Lower lobe of right lung (tissue), 2 donors: ENCODE data around the gene WDR72. TPM values are rescaled to one million over a fixed set of nuclear protein-coding genes. Genes with fewer than 3 reads are reported as not detected.

ENCODE experiments used
- ATAC-seq, 2 donors: fragments of 200-7000 bp; cut with Tn5 transposase; one replicate each; pipeline ENCODE4 v1.9.1; 2020 to 2022; ENCODE audit warnings: mild to moderate bottlenecking in 2 of 2, moderate library complexity in 2 of 2
- DNase-seq: peaks from one replicate; pipeline ENCODE4 v3.0.0-alpha.2; 2020
- H3K27ac ChIP-seq: fragments of 200-600 bp; one replicate; pipeline ENCODE4 v1.8.0; 2022
- H3K27me3 ChIP-seq: fragments of 200-600 bp; one replicate; pipeline ENCODE4 v1.8.0; 2022; ENCODE audit warnings: low read depth
- H3K36me3 ChIP-seq: fragments of 200-600 bp; one replicate; pipeline ENCODE4 v1.8.0; 2022; ENCODE audit warnings: mild to moderate bottlenecking
- H3K4me1 ChIP-seq: fragments of 200-600 bp; one replicate; pipeline ENCODE4 v1.8.0; 2022
- H3K4me3 ChIP-seq: fragments of 200-600 bp; one replicate; pipeline ENCODE4 v1.8.0; 2022; ENCODE audit warnings: mild to moderate bottlenecking
- H3K9me3 ChIP-seq: fragments of 200-600 bp; one replicate; pipeline ENCODE4 v1.8.0; 2022
- CTCF ChIP-seq: fragments of 200-600 bp; IDR thresholded peaks from one replicate; pipeline ENCODE4 v1.8.0; 2022; ENCODE audit warnings: antibody characterized with exemption, mild to moderate bottlenecking
- intact Hi-C: fragments of 100-400 bp; cut with DNase I; formaldehyde crosslinking; loops from one replicate; pipeline ENCODE4 v1.11.0; 2022
- total RNA-seq: library from RNA; stranded (reverse); fragmentation: NEBNext Ultra II Directional; extraction: Animal tissue kit (Norgen Biotek cat#: 25700); gene quantifications from one replicate; pipeline ENCODE4 v1.2.1, GENCODE V29; 2021
- donor health status: DM: no; HTN: yes; CAD: no; lungs with severe emphysema.

The WDR72 gene
- total RNA-seq, 1 donor from 2014 or later = 1.5 TPM

GRCh38 chr15:53625260-53625659 is 134.2 kb downstream of the WDR72 start:
- no peaks in the 10 kb centered on the region for H3K36me3 ChIP-seq
- no peaks in the 10 kb centered on the region for H3K27me3 ChIP-seq
- H3K9me3 ChIP-seq = no peaks in the 10 kb centered on the region
- no peak for TF ChIP-seq CTCF
- no peak overlapping the region for H3K27ac ChIP-seq
- H3K4me1 ChIP-seq = no peaks in the 10 kb centered on the region
- ATAC-seq (no peak), DNase-seq (no peak)
- H3K4me3 ChIP-seq = no peak overlapping the region
- intact Hi-C loops = no loop called here

- Histone ChIP-seq H3K4me1 (no peaks in the 10 kb centered on the region), H3K36me3 (no peaks in the 10 kb centered on the region), H3K27me3 (no peaks in the 10 kb centered on the region), H3K9me3 (no peaks in the 10 kb centered on the region), H3K27ac (no peak overlapping the region), H3K4me3 (no peak overlapping the region)
- TF ChIP-seq CTCF = no peak
- intact Hi-C loops = no loop called here
- no peak for ATAC-seq
- no peak for DNase-seq
Measured at GRCh38 chr15:53618461-53618860, 141.0 kb downstream of the WDR72 start.

GRCh38 chr15:53611145-53611920 is 148.1 kb downstream of the WDR72 start:
- H3K4me1 ChIP-seq = no peaks in the 10 kb centered on the region
- H3K4me3 ChIP-seq = no peak overlapping the region
- ATAC-seq (no peak), DNase-seq (no peak)
- no peak for TF ChIP-seq CTCF
- H3K27ac ChIP-seq = no peak overlapping the region
- intact Hi-C loops = no loop called here
- H3K27me3 ChIP-seq = no peaks in the 10 kb centered on the region
- no peaks in the 10 kb centered on the region for H3K9me3 ChIP-seq
- no peaks in the 10 kb centered on the region for H3K36me3 ChIP-seq

GRCh38 chr15:53591041-53591440 is 168.4 kb downstream of the WDR72 start:
- intact Hi-C loops = no loop called here
- H3K36me3 ChIP-seq = no peaks in the 10 kb centered on the region
- DNase-seq (no peak), ATAC-seq (no peak)
- H3K4me3 ChIP-seq = no peak overlapping the region
- H3K9me3 ChIP-seq = no peaks in the 10 kb centered on the region
- no peaks in the 10 kb centered on the region for H3K27me3 ChIP-seq
- no peak overlapping the region for H3K27ac ChIP-seq
- no peaks in the 10 kb centered on the region for H3K4me1 ChIP-seq
- no peak for TF ChIP-seq CTCF

- no peaks in the 10 kb centered on the region for H3K27me3 ChIP-seq
- no peaks in the 10 kb centered on the region for H3K36me3 ChIP-seq
- intact Hi-C loops = no loop called here
Measured at GRCh38 chr15:53590380-53590779, 169.1 kb downstream of the WDR72 start.

More at GRCh38 chr15:53590380-53590779, 169.1 kb downstream of the WDR72 start:
- no peaks in the 10 kb centered on the region for H3K9me3 ChIP-seq
- no peaks in the 10 kb centered on the region for H3K4me1 ChIP-seq
- no peak for DNase-seq
- ATAC-seq = no peak
- no peak overlapping the region for H3K4me3 ChIP-seq
- H3K27ac ChIP-seq = no peak overlapping the region
- no peak for TF ChIP-seq CTCF
